A673 (cell line): ENCODE data around the gene RNF5.

ENCODE experiments used
- CTCF ChIP-seq: fragments of 300-800, 200-600 bp; sonication (generic); conservative IDR thresholded peaks from 2 replicates; pipeline ENCODE4 v1.5.1; 2017; ENCODE audit warnings: low read depth, mild to moderate bottlenecking, antibody characterized with exemption, low read length, moderate library complexity, mixed read lengths
- EZH2 ChIP-seq: fragments of 200-600 bp; sonication (generic); IDR thresholded peaks from 2 replicates; pipeline ENCODE4 v1.6.1; 2017; ENCODE audit warnings: borderline replicate concordance, low read depth, mild to moderate bottlenecking, mixed read lengths, antibody characterized with exemption, low read length; ENCODE audit not compliant: poor library complexity, severe bottlenecking

DNA sequence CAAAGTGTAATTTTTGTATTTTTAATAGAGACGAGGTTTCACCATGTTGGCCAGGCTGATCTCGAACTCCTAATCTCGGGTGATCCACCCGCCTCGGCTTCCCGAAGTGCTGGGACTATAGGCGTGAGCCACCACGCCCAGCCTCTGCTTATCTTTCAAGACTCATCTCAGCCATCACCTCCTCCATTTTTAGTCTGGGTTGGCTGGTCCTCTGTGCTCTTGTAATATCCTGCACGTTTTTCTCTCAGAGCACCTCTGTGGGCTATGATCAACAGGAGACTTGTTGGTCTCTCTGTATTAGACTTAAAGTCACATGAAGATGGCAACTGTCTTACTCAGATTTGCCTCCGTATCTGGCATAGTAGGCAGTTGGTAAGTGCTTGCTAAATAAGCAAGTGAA is 38.1 kb downstream of the RNF5 start:
- no peak for TF ChIP-seq CTCF
- no peak for TF ChIP-seq EZH2
